ENCODE results near the gene EVC2. TPM values are rescaled to one million over a fixed set of nuclear protein-coding genes. Genes with fewer than 3 reads are reported as not detected.
"Not testable (repeated sequence)": the region's sequence is repeated elsewhere in the genome, so short reads cannot be mapped to it uniquely, and the experiment has no call there.

Gene EVC2
- total RNA-seq, 2 experiments from 2014 or later, result 3.4 TPM; not detected in 1

DNA sequence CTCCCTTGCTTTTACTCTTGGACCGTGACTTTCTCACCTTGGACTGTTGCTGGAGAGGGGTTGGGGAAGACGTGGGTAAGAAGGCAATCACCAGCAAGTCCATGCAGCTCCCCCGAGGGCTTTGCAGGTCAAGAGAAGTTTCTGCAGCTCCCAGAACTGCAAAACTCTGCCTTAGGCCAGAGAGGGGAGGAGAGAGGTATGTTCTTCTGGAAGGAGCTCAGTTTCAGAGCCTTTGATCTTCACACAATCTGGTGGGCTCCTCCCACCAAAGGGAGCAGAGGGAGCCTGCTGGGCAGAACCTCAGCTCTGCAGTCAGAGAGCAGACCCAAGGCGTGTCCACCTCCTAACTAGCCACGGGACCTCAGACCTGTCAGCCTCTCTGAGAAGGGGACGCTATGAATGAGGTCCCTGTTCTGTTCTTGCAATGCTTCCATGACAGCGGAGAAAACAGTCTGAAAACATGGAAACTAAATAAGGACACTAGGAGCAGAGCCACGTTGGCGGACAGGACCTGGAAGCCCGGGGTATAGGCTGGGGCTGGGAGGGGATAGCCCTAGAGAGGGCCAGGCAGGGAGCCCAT, 92.8 kb downstream of the EVC2 start:
- Histone ChIP-seq H3K9me2 (ENCODE audit: insufficient read depth, low read length) (no peaks in the 10 kb centered on the region), H3K4me1 (ENCODE audit: insufficient read depth, low read length, poor library complexity, severe bottlenecking) (no peaks in the 10 kb centered on the region), H3K4me2 (ENCODE audit: low read length) (no peak overlapping the region), H3K9me3 (ENCODE audit: low read length) (no peaks in the 10 kb centered on the region), H3K27ac (ENCODE audit: low read depth, low read length, poor library complexity, severe bottlenecking) (no peak overlapping the region), H2AFZ (ENCODE audit: low read length) (no peak overlapping the region), H3K36me3 (ENCODE audit: insufficient read depth, low read length) (no peaks in the 10 kb centered on the region), H4K20me1 (ENCODE audit: insufficient read depth, low read length) (no peaks in the 10 kb centered on the region), H3K79me2 (ENCODE audit: insufficient read depth, low read depth, low read length) (no peaks in the 10 kb centered on the region), H3K4me3 (ENCODE audit: low read depth, low read length, poor library complexity, severe bottlenecking) (no peak overlapping the region)
- ChIA-PET CTCF (ENCODE audit: unreplicated experiment) (no interaction called here), POLR2A (no interaction called here)
- intact Hi-C loops (cut with micrococcal nuclease; ENCODE audit: unreplicated experiment), result no loop called here
- DNase-seq (ENCODE audit: low spot score), result no peak
- TF ChIP-seq EZH2phosphoT487 (IDR thresholded peaks at IDR 0.05; ENCODE audit: borderline replicate concordance, low read depth, low read length), result no peak
- TF ChIP-seq, protein P1, sequence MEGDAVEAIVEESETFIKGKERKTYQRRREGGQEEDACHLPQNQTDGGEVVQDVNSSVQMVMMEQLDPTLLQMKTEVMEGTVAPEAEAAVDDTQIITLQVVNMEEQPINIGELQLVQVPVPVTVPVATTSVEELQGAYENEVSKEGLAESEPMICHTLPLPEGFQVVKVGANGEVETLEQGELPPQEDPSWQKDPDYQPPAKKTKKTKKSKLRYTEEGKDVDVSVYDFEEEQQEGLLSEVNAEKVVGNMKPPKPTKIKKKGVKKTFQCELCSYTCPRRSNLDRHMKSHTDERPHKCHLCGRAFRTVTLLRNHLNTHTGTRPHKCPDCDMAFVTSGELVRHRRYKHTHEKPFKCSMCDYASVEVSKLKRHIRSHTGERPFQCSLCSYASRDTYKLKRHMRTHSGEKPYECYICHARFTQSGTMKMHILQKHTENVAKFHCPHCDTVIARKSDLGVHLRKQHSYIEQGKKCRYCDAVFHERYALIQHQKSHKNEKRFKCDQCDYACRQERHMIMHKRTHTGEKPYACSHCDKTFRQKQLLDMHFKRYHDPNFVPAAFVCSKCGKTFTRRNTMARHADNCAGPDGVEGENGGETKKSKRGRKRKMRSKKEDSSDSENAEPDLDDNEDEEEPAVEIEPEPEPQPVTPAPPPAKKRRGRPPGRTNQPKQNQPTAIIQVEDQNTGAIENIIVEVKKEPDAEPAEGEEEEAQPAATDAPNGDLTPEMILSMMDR (conservative IDR thresholded peaks at IDR 0.05; ENCODE audit: low read length), result no peak
- BruUV-seq (replicated peaks), result no TSS peak

DNA sequence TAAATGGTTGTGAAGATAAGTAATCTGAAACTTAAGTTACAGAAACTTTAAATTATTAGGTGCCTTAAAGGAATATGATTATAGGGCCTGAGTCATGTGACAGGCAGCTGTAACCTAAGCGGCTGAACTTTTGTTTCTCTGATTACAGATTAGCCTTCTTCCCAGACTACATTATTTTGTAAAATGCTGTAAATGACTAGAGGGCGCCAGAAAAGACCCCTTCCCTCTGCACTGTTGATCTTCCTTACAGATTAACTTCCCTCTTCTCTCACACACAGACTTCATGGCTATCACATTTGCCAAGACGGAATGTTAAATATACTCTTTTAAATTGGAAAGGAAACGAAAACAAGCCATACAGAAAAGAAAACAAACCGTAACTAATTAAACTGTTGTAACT, 96.6 kb downstream of the EVC2 start:
- POLR2A ChIA-PET, result interaction anchor here (0.5 kb wide), 1 partner anchor 454 kb away, joined by 4 read pairs; no protein-coding TSS in a partner anchor
- H3K4me2 ChIP-seq (ENCODE audit: low read length), result no peak overlapping the region
- no peaks in the 10 kb centered on the region for H3K9me3 ChIP-seq (ENCODE audit: low read length)
- BruUV-seq (replicated peaks), result no TSS peak
- H3K27ac ChIP-seq (ENCODE audit: low read depth, low read length, poor library complexity, severe bottlenecking), result no peak overlapping the region
- H3K79me2 ChIP-seq (ENCODE audit: insufficient read depth, low read depth, low read length), result no peaks in the 10 kb centered on the region
- intact Hi-C loops (cut with micrococcal nuclease; ENCODE audit: unreplicated experiment), result no loop called here
- H3K4me1 ChIP-seq (ENCODE audit: insufficient read depth, low read length, poor library complexity, severe bottlenecking), result no peaks in the 10 kb centered on the region
- no peaks in the 10 kb centered on the region for H4K20me1 ChIP-seq (ENCODE audit: insufficient read depth, low read length)
- no peaks in the 10 kb centered on the region for H3K9me2 ChIP-seq (ENCODE audit: insufficient read depth, low read length)
- TF ChIP-seq, protein P1 (conservative IDR thresholded peaks at IDR 0.05; ENCODE audit: low read length), result no peak
- no peak for TF ChIP-seq EZH2phosphoT487 (IDR thresholded peaks at IDR 0.05; ENCODE audit: borderline replicate concordance, low read depth, low read length)
- DNase-seq (ENCODE audit: low spot score), result no peak
- H2AFZ ChIP-seq (ENCODE audit: low read length), result no peak overlapping the region
- no peaks in the 10 kb centered on the region for H3K36me3 ChIP-seq (ENCODE audit: insufficient read depth, low read length)
- no peak overlapping the region for H3K4me3 ChIP-seq (ENCODE audit: low read depth, low read length, poor library complexity, severe bottlenecking)
- CTCF ChIA-PET (ENCODE audit: unreplicated experiment), result no interaction called here

DNA sequence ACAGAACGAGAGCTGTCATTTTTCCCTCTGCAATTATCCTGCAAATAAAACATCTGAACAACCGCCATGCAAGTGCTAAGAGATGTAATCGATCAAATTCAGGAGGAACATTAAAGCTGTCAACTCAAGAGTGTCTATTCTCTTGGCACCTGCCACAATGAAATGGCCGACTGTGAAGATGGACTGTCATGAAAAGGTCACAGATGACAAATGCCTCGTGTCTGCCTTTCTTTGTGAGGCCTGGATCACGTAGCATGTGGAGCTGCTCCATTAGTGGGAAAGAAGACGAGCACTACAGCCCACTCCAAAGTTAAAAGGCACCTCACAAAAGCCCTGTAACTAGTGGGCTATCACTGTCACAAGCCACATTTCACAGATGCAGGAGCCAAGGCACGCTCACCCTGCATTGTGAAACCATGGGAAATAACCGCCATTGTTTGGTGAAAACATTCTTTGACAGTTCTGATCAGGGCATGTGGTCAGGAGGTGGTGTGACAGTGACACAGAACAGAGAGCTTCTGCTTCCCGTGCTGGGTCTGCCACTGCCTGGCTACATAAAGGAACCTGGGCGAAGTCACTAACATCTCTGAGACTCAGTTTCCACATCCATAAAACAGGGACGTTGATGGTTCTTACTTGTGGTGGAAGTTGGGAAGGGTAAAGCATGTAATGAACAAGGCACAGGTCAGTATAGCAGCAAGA, 98.9 kb downstream of the EVC2 start:
- no peaks in the 10 kb centered on the region for H3K9me2 ChIP-seq (ENCODE audit: insufficient read depth, low read length)
- no peaks in the 10 kb centered on the region for H4K20me1 ChIP-seq (ENCODE audit: insufficient read depth, low read length)
- H3K36me3 ChIP-seq (ENCODE audit: insufficient read depth, low read length), result no peaks in the 10 kb centered on the region
- no peaks in the 10 kb centered on the region for H3K79me2 ChIP-seq (ENCODE audit: insufficient read depth, low read depth, low read length)
- no peak overlapping the region for H3K4me2 ChIP-seq (ENCODE audit: low read length)
- H3K9me3 ChIP-seq (ENCODE audit: low read length), result no peaks in the 10 kb centered on the region
- TF ChIP-seq, protein P1 (conservative IDR thresholded peaks at IDR 0.05; ENCODE audit: low read length), result no peak
- no peak for TF ChIP-seq EZH2phosphoT487 (IDR thresholded peaks at IDR 0.05; ENCODE audit: borderline replicate concordance, low read depth, low read length)
- BruUV-seq (replicated peaks), result no TSS peak
- H3K27ac ChIP-seq (ENCODE audit: low read depth, low read length, poor library complexity, severe bottlenecking), result no peak overlapping the region
- H3K4me1 ChIP-seq (ENCODE audit: insufficient read depth, low read length, poor library complexity, severe bottlenecking), result no peaks in the 10 kb centered on the region
- ChIA-PET POLR2A (no interaction called here), CTCF (ENCODE audit: unreplicated experiment) (no interaction called here)
- no peak overlapping the region for H2AFZ ChIP-seq (ENCODE audit: low read length)
- intact Hi-C loops (cut with micrococcal nuclease; ENCODE audit: unreplicated experiment), result no loop called here
- no peak for DNase-seq (ENCODE audit: low spot score)
- H3K4me3 ChIP-seq (ENCODE audit: low read depth, low read length, poor library complexity, severe bottlenecking), result no peak overlapping the region

DNA sequence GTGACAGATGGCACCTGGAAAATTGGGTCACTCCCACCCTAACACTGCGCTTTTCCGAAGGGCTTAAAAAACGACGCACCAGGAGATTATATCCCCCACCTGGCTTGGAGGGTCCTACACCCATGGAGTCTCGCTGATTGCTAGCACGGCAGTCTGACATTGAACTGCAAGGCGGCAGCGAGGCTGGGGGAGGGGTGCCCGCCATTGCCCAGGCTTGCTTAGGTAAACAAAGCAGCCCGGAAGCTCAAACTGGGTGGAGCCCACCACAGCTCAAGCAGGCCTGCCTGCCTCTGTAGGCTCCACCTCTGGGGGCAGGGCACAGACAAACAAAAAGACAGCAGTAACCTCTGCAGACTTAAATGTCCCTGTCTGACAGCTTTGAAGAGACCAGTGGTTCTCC, 114.5 kb downstream of the EVC2 start:
- H3K4me3 ChIP-seq (ENCODE audit: low read depth, low read length, poor library complexity, severe bottlenecking); DNase-seq (ENCODE audit: low spot score); H2AFZ ChIP-seq (ENCODE audit: low read length); POLR2A ChIA-PET; intact Hi-C loops (cut with micrococcal nuclease; ENCODE audit: unreplicated experiment); H3K4me1 ChIP-seq (ENCODE audit: insufficient read depth, low read length, poor library complexity, severe bottlenecking); H3K27ac ChIP-seq (ENCODE audit: low read depth, low read length, poor library complexity, severe bottlenecking); CTCF ChIA-PET (ENCODE audit: unreplicated experiment); H3K9me2 ChIP-seq (ENCODE audit: insufficient read depth, low read length); H3K36me3 ChIP-seq (ENCODE audit: insufficient read depth, low read length); H3K9me3 ChIP-seq (ENCODE audit: low read length); BruUV-seq (replicated peaks); H4K20me1 ChIP-seq (ENCODE audit: insufficient read depth, low read length); H3K79me2 ChIP-seq (ENCODE audit: insufficient read depth, low read depth, low read length); H3K4me2 ChIP-seq (ENCODE audit: low read length): not testable (repeated sequence)
